ENCODE measurements around the gene TRABD2A. TPM values are rescaled to one million over a fixed set of nuclear protein-coding genes. Genes with fewer than 3 reads are reported as not detected.
"Not testable (repeated sequence)": the region's sequence is repeated elsewhere in the genome, so short reads cannot be mapped to it uniquely, and the experiment has no call there.

TRABD2A gene
- total RNA-seq, 1 experiment from 2014 or later: 4.6 TPM

DNA sequence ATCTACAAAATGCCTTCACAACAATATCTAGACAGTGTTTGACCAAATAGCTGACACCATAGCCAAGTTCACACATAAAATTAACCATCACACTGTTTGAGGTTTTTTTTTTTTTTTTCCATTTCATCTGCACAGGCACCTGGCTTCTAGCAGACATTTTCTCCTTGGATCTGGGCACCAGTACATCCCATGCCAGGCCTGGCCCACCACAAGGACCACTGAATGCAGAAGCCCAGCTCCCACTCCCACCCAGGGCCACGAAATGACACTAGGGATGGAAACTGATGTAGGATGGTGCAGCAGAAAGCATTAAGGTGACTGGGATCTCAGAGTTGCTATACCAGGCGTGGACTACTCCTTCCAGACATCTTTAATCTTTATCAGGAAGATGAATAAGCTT, 37.5 kb upstream of the TRABD2A start:
- peak overlapping the region; percentile 87 for H3K27ac ChIP-seq (ENCODE audit: low read depth, low read length)

DNA sequence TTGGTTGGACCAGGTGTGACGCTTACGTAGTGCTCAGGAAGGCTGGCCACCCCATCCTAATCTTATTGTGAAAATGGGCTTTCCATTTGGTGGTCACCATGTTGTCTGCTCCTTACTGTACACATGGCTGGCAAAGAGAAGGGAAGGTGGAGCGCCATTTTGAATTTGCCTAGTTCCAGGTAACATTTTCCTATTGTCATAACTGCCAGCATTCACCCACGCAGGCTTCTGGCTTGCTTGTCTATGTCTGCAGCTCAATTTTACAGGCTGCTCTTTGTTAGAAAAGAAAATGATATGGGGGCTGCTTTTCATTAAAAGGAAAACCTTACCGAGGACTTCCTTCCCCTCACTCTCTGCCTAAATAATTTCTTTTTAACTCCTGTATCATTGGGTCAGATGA, 36.9 kb upstream of the TRABD2A start:
- intact Hi-C loops (cut with micrococcal nuclease); RAD21 ChIA-PET (ENCODE audit: low non-redundant PET in 1 of 2, low total read pairs in 2 of 2, uncharacterized antibody in 2 of 2, unreplicated experiment in 2 of 2); H3K27ac ChIP-seq (ENCODE audit: low read depth, low read length); ATAC-seq; H2AFZ ChIP-seq (ENCODE audit: low read depth, low read length, poor library complexity, severe bottlenecking); H3K9me3 ChIP-seq (ENCODE audit: control insufficient read depth in 1 of 2, insufficient read depth in 1 of 2, low read depth in 1 of 2, low read length in 2 of 2); H3K9ac ChIP-seq (ENCODE audit: low read length); BruUV-seq (replicated peaks); DNase-seq (ENCODE audit: low read depth, low spot score); H3K4me2 ChIP-seq (ENCODE audit: low read length); H3K27me3 ChIP-seq (ENCODE audit: insufficient read depth, low read length); H3K79me2 ChIP-seq (ENCODE audit: insufficient read depth, low read length); H3K4me3 ChIP-seq (replicated peaks in 1 of 2; ENCODE audit: low read depth in 1 of 2, low read length in 2 of 2); H3K9me2 ChIP-seq (ENCODE audit: insufficient read depth); H3K36me3 ChIP-seq (ENCODE audit: control insufficient read depth in 1 of 2, insufficient read depth in 2 of 2, low read length in 2 of 2); H4K20me1 ChIP-seq (ENCODE audit: insufficient read depth): not testable (repeated sequence)
- H3K4me1 ChIP-seq (ENCODE audit: control insufficient read depth in 1 of 2, insufficient read depth in 2 of 2, low read length in 2 of 2): peaks cover 23 to 34% of the 10 kb centered on the region in 2 experiments
- ChIA-PET CTCF (interaction anchor here (0.8 kb wide), 1 partner anchor 8 kb away, joined by 4 read pairs; no protein-coding TSS in a partner anchor), POLR2A (interaction anchor here (1.5 kb wide), 1 partner anchor 11 kb away, joined by 7 read pairs; no protein-coding TSS in a partner anchor)

More for the DNA sequence above, 37.5 kb upstream of the TRABD2A start:
- no peaks in the 10 kb centered on the region for H3K79me2 ChIP-seq (ENCODE audit: insufficient read depth, low read length)
- H3K9me2 ChIP-seq (ENCODE audit: insufficient read depth): no peaks in the 10 kb centered on the region
- no peak for TF ChIP-seq YY1 (IDR thresholded peaks at IDR 0.05; ENCODE audit: extremely low read depth, insufficient replicate concordance, low read depth, low read length)
- no peak for ATAC-seq
- H3K4me2 ChIP-seq (ENCODE audit: low read length): no peak overlapping the region
- CTCF ChIA-PET: no interaction called here
- no peaks in the 10 kb centered on the region for H3K9me3 ChIP-seq (ENCODE audit: control insufficient read depth in 1 of 2, insufficient read depth in 1 of 2, low read depth in 1 of 2, low read length in 2 of 2)
- intact Hi-C loops (cut with micrococcal nuclease): no loop called here
- no peak for DNase-seq (ENCODE audit: low read depth, low spot score)
- RAD21 ChIA-PET (ENCODE audit: low non-redundant PET in 1 of 2, low total read pairs in 2 of 2, uncharacterized antibody in 2 of 2, unreplicated experiment in 2 of 2): no interaction called here
- BruUV-seq (replicated peaks): no TSS peak
- no peak overlapping the region for H2AFZ ChIP-seq (ENCODE audit: low read depth, low read length, poor library complexity, severe bottlenecking)
- H3K36me3 ChIP-seq (ENCODE audit: control insufficient read depth in 1 of 2, insufficient read depth in 2 of 2, low read length in 2 of 2): no peaks in the 10 kb centered on the region
- peaks cover 23 to 34% of the 10 kb centered on the region in 2 experiments for H3K4me1 ChIP-seq (ENCODE audit: control insufficient read depth in 1 of 2, insufficient read depth in 2 of 2, low read length in 2 of 2)
- POLR2A ChIA-PET: interaction anchor here (1.0 to 9.0 kb wide), 2 partner anchors 12 to 40 kb away, joined by 4 to 163 read pairs; partner anchors contain the start of gene TMSB10
- 0 out of 2 replicates have a peak overlapping the region, but pooled peaks have one; percentile 72 for H3K9ac ChIP-seq (ENCODE audit: low read length)
- no peaks in the 10 kb centered on the region for H3K27me3 ChIP-seq (ENCODE audit: insufficient read depth, low read length)
- no peak overlapping the region for H3K4me3 ChIP-seq (replicated peaks in 1 of 2; ENCODE audit: low read depth in 1 of 2, low read length in 2 of 2)
- no peaks in the 10 kb centered on the region for H4K20me1 ChIP-seq (ENCODE audit: insufficient read depth)

DNA sequence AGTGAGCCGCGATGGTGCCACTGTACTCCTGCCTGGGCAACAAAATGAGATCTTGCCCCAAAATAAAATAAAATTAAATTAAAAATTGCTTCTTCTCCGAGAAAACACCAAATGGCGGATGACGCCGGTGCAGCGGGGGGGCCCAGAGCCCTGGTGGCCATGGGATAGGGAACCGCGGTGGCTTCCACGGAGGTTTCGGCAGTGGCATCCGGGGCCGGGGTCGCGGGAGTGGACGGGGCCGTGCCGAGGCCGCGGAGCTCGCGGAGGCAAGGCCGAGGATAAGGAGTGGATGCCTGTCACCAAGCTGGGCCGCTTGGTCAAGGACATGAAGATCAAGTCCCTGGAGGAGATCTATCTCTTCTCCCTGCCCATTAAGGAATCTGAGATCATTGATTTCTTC, 34.8 kb upstream of the TRABD2A start:
- H4K20me1 ChIP-seq (ENCODE audit: insufficient read depth); RAD21 ChIA-PET (ENCODE audit: low non-redundant PET in 1 of 2, low total read pairs in 2 of 2, uncharacterized antibody in 2 of 2, unreplicated experiment in 2 of 2); H3K4me2 ChIP-seq (ENCODE audit: low read length); H3K9me2 ChIP-seq (ENCODE audit: insufficient read depth); H3K79me2 ChIP-seq (ENCODE audit: insufficient read depth, low read length); CTCF ChIA-PET; intact Hi-C loops (cut with micrococcal nuclease); H3K27me3 ChIP-seq (ENCODE audit: insufficient read depth, low read length); H3K9me3 ChIP-seq (ENCODE audit: control insufficient read depth in 1 of 2, insufficient read depth in 1 of 2, low read depth in 1 of 2, low read length in 2 of 2); H3K27ac ChIP-seq (ENCODE audit: low read depth, low read length); H3K4me3 ChIP-seq (replicated peaks in 1 of 2; ENCODE audit: low read depth in 1 of 2, low read length in 2 of 2); BruUV-seq (replicated peaks); ATAC-seq; POLR2A ChIA-PET; DNase-seq (ENCODE audit: low read depth, low spot score); H2AFZ ChIP-seq (ENCODE audit: low read depth, low read length, poor library complexity, severe bottlenecking); H3K36me3 ChIP-seq (ENCODE audit: control insufficient read depth in 1 of 2, insufficient read depth in 2 of 2, low read length in 2 of 2); H3K9ac ChIP-seq (ENCODE audit: low read length): not testable (repeated sequence)
- peaks cover 18 to 24% of the 10 kb centered on the region in 2 experiments for H3K4me1 ChIP-seq (ENCODE audit: control insufficient read depth in 1 of 2, insufficient read depth in 2 of 2, low read length in 2 of 2)
